Coronary artery (tissue), 2 donors: ENCODE data around the gene CALHM3.

Source experiments
- DNase-seq: peaks from one replicate; pipeline ENCODE4 v3.0.0-alpha.2; 2017; ENCODE audit warnings: low spot score
- H3K27ac ChIP-seq, 2 donors: fragments of 200-600 bp; sonication (generic); one replicate each; pipeline ENCODE4 v1.5.1; 2016 to 2019
- H3K4me3 ChIP-seq: fragments of 200-600 bp; sonication (generic); 2 replicates; pipeline ENCODE4 v1.5.1; 2016; ENCODE audit warnings: mild to moderate bottlenecking, moderate library complexity
- TF ChIP-seq, protein P1 (sequence below): fragments of 200-600 bp; sonication (generic); IDR thresholded peaks from one replicate; pipeline ENCODE4 v1.5.1; 2019; ENCODE audit warnings: antibody characterized with exemption

Gene CALHM3

DNA sequence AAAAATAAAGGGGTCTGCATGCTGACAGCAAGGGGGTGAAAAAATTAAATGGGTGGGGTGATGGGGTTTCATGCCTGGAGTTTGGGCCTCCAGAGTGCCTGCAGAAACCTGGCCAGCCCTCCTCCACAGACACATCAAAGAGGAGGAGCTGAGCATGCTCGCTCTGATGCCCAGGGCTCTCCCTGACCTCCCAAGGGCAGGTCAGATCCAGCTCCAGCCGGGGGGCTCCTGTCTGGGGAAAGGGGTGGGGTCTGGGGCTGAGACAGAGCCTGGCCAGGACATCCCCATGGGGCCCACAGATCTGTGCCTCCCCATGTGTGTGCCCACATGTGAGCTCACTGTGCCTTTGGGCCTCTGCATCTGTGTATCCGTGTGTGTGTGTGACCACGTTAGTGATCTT is 19.4 kb downstream of the CALHM3 start:
- TF ChIP-seq, protein P1, sequence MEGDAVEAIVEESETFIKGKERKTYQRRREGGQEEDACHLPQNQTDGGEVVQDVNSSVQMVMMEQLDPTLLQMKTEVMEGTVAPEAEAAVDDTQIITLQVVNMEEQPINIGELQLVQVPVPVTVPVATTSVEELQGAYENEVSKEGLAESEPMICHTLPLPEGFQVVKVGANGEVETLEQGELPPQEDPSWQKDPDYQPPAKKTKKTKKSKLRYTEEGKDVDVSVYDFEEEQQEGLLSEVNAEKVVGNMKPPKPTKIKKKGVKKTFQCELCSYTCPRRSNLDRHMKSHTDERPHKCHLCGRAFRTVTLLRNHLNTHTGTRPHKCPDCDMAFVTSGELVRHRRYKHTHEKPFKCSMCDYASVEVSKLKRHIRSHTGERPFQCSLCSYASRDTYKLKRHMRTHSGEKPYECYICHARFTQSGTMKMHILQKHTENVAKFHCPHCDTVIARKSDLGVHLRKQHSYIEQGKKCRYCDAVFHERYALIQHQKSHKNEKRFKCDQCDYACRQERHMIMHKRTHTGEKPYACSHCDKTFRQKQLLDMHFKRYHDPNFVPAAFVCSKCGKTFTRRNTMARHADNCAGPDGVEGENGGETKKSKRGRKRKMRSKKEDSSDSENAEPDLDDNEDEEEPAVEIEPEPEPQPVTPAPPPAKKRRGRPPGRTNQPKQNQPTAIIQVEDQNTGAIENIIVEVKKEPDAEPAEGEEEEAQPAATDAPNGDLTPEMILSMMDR: no peak
- Histone ChIP-seq H3K4me3 (no peak overlapping the region), H3K27ac (no peak overlapping the region)
- DNase-seq: no peak

DNA sequence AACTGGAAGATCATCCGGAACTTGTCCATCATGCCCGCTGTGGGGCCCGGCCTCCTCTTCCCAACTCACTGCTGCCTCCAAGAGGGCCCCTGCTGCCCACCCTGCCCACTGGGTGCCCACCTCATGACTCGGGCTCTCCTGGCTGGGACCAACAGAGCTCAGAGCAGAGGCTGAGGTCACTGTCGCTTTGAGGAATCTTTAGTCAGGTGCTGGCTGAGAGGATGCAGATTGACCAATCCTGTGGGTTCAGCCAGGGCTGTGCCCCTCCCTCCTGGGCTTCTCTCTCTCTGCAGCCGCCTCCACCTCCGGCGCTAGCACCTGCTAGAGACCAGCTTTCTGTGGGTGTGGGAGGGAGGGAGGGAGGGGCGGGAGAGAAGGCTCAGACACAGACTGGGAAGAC is 20.3 kb downstream of the CALHM3 start, which contains the start of gene CALHM1:
TSS of gene CALHM1 (minus strand) at position 181 of the 400 bp plus-strand sequence. CDS start at position 32, 149 bp downstream.
- TF ChIP-seq, protein P1: no peak
- no peak within 1 kb of the TSS for H3K4me3 ChIP-seq
- H3K27ac ChIP-seq: no peak within 1 kb of the TSS
- no peak for DNase-seq

DNA sequence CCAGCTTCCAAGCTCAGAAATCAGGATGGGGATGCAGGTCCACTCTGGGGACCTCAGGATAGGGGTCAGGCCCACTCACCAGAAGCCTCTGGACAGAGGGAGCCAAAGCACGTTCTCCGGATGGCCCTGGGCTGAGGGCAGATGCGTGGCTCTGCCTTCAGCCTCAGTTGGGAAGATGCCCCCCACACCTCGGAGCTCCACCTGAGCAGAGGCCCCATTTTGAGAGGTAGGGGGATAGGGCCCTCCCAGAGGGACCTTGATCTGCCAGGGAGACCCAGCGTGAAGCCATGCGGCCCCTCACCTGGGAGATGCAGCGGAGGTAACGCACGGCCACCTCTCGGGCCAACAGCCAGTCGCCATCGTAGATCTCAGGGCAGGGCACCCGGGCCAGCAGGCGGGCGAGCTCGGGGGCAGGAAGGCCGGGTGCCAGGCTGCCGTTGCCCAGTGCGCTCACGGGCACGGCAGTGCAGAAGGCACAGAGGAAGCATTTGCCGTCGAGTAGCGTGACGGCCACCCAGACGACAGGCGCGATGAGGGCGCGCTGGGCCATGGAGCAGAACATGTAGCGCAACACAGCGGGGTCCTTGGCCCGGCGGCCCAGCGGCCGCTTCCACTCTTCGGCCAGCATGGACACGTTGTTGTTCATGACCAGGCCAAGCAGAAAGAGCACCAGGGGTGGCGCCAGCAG is 21.0 kb downstream of the CALHM3 start:
- H3K27ac ChIP-seq: no peak overlapping the region
- no peak for DNase-seq
- no peak overlapping the region for H3K4me3 ChIP-seq
- TF ChIP-seq, protein P1: no peak

DNA sequence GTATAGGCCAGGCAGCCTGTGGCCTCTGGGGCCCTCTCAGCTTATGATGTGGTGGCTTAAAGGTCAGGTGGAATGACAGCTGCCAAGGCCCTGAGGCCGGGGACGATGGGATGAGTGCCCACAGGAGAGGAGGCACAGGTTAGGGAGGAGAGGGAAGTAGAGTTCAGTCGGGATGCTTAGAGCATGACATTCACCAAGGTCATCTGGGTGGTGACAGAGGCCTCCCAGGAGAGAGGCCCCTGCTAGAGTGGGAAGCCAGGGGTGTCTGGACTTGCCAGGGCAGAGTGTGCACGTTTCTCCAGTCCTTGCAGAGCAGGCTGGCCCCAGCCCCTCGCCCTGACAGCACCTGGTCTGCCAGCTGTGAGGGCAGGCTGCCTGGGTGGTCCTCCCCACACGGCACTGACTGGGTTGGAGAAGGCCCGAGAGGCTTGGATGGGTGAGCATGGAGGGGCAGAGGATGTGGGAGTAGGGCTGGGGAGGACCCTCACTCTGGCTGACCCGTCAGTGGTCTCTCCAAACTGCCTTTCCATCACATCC is 21.8 kb downstream of the CALHM3 start:
- H3K4me3 ChIP-seq: no peak overlapping the region
- no peak for DNase-seq
- TF ChIP-seq, protein P1: no peak
- no peak overlapping the region for H3K27ac ChIP-seq

DNA sequence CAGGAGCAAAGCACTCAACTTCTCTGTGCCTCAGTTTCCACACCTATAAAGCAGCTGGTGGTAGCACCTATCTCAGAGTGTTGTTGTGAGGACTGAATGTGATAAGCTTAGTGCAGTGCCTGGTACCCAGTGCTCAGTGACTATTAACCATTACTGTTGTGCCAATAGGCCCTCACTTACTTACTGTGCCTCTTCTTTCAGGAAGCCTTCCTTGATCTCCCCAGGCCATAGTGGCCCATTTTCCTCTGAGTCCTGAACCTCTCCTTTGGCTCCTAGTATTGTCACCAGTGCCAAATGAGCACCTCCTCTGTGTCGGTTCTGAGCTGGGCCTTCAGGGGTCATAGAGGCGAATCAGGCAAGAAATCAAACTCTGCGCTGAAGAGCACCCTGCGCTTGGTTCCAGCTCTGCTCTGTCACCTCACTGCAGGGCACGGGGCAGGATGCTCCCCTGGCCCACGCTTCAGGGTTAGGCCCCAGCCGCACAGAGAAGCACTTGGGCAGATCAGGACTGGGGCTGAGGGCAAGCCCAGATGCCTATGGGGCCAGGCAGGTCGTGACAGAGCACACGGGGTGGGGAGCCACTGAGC is 22.9 kb downstream of the CALHM3 start:
- TF ChIP-seq, protein P1: no peak
- DNase-seq: no peak
- Histone ChIP-seq H3K27ac (no peak overlapping the region), H3K4me3 (no peak overlapping the region)

DNA sequence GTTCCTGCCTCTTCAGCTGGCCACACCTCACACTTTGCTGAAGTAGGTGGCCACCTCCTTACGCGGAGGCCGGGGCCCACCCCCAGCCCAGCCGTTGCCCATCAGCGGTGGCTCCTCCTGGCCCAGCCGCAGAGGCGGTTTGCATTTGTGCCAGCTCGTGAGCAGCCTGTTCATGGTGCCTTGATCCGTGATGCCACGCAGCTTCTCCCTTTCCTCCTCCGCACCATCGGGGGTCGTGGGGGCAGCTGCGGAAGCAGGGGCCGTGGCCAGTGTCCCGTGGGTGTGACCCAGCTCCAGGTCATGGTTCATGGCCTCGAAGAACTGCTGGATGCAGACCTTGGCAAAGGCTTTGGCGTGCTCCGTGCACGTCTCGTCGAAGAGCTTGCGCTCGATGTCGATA is 23.8 kb downstream of the CALHM3 start:
- Histone ChIP-seq H3K4me3 (no peak overlapping the region), H3K27ac (no peak overlapping the region)
- TF ChIP-seq, protein P1: no peak
- no peak for DNase-seq

DNA sequence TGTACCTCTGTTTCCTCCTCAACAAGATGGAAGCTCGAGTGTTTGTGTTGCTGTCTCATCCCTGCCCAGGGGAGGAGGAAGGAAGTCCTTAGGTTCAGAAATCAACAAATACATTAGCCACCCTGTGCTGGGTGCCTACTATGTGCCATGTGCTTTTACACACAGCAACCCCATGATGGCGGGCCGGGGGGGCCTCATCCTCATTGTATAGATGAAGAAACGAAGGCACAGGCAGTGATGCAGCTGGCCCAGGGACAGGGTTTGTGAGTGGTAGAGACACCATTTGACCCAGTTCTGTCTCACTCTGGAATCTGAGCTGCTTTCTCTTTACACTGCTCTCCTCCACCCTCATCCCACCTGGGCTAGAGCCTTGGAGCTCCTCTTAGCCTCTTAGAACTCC is 25.0 kb downstream of the CALHM3 start:
- DNase-seq: no peak
- H3K27ac ChIP-seq: no peak overlapping the region
- TF ChIP-seq, protein P1: no peak
- H3K4me3 ChIP-seq: no peak overlapping the region
